Panc1 (cell line): Measurements from ENCODE around the gene ALDH1A3.

Source experiments
- CTCF ChIP-seq: fragments of 450-650 bp; IDR thresholded peaks from 2 replicates; pipeline ENCODE4 v1.5.1; 2017; ENCODE audit warnings: mild to moderate bottlenecking
- POLR2AphosphoS5 ChIP-seq: IDR thresholded peaks from 2 replicates; pipeline ENCODE4 v1.6.1; 2012; ENCODE audit warnings: mild to moderate bottlenecking, low read depth, low read length, moderate library complexity
- REST ChIP-seq, 2 experiments: IDR thresholded peaks; 2 replicates each; pipeline ENCODE4 v1.6.1; 2011 to 2012; ENCODE audit warnings: low read depth in 2 of 2, control low read depth in 1 of 2, low read length in 1 of 2, mild to moderate bottlenecking in 1 of 2, moderate library complexity in 1 of 2; ENCODE audit not compliant: insufficient read depth in 1 of 2
- SIN3A ChIP-seq: IDR thresholded peaks from 2 replicates; pipeline ENCODE4 v1.6.1; 2012; ENCODE audit warnings: low read depth, mild to moderate bottlenecking, low read length, moderate library complexity, borderline replicate concordance; ENCODE audit not compliant: insufficient read depth
- TCF7L2 ChIP-seq: IDR thresholded peaks from 2 replicates; pipeline ENCODE4 v1.6.1; 2011; ENCODE audit warnings: mild to moderate bottlenecking, low read depth, low read length, inconsistent platforms

GRCh38 chr15:100881573-100882336 lies 2.1 kb downstream of the ALDH1A3 start:
- TF ChIP-seq REST (IDR thresholded peaks at IDR 0.05; ENCODE audit: insufficient read depth in 1 of 2, low read depth in 2 of 2, low read length in 1 of 2) = no peak
- TF ChIP-seq CTCF = no peak
- TF ChIP-seq POLR2AphosphoS5 = no peak
- TF ChIP-seq SIN3A = no peak
- no peak for TF ChIP-seq TCF7L2
